Stomach smooth muscle (tissue), 2 donors: ENCODE results near the gene EEF2KMT.
A peak's percentile ranks its signal among the peaks of the same experiment; 100 is the strongest.
"Not testable (repeated sequence)": the region's sequence is repeated elsewhere in the genome, so short reads cannot be mapped to it uniquely, and the experiment has no call there.

Experiments used
- H3K27ac ChIP-seq: one replicate; pipeline ENCODE4 v1.7.0; 2013; ENCODE audit warnings: mild to moderate bottlenecking, low read length, inconsistent platforms
- H3K27me3 ChIP-seq, 2 donors: one replicate each; pipeline ENCODE4 v1.7.0; 2013; ENCODE audit warnings: low read length in 2 of 2; ENCODE audit not compliant: insufficient read depth in 2 of 2, control insufficient read depth in 1 of 2
- H3K36me3 ChIP-seq, 2 donors: one replicate each; pipeline ENCODE4 v1.7.0; 2013; ENCODE audit warnings: low read length in 2 of 2; ENCODE audit not compliant: control insufficient read depth in 2 of 2, insufficient read depth in 2 of 2
- H3K4me1 ChIP-seq: one replicate; pipeline ENCODE4 v1.7.0; 2013; ENCODE audit warnings: low read length; ENCODE audit not compliant: control insufficient read depth, insufficient read depth
- H3K4me3 ChIP-seq, 2 donors: one replicate each; pipeline ENCODE4 v1.7.0; 2013; ENCODE audit warnings: low read length in 2 of 2
- H3K9ac ChIP-seq, 2 donors: one replicate each; pipeline ENCODE4 v1.7.0; 2013; ENCODE audit warnings: low read length in 2 of 2, mild to moderate bottlenecking in 1 of 2
- H3K9me3 ChIP-seq, 2 donors: one replicate each; pipeline ENCODE4 v1.7.0; 2013; ENCODE audit warnings: low read length in 2 of 2; ENCODE audit not compliant: control insufficient read depth in 2 of 2
- donor health status: healthy.
- donor health status: Pancreatic carcinoma.

The EEF2KMT gene, protein sequence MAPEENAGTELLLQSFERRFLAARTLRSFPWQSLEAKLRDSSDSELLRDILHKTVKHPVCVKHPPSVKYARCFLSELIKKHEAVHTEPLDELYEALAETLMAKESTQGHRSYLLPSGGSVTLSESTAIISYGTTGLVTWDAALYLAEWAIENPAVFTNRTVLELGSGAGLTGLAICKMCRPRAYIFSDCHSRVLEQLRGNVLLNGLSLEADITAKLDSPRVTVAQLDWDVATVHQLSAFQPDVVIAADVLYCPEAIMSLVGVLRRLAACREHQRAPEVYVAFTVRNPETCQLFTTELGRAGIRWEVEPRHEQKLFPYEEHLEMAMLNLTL

DNA sequence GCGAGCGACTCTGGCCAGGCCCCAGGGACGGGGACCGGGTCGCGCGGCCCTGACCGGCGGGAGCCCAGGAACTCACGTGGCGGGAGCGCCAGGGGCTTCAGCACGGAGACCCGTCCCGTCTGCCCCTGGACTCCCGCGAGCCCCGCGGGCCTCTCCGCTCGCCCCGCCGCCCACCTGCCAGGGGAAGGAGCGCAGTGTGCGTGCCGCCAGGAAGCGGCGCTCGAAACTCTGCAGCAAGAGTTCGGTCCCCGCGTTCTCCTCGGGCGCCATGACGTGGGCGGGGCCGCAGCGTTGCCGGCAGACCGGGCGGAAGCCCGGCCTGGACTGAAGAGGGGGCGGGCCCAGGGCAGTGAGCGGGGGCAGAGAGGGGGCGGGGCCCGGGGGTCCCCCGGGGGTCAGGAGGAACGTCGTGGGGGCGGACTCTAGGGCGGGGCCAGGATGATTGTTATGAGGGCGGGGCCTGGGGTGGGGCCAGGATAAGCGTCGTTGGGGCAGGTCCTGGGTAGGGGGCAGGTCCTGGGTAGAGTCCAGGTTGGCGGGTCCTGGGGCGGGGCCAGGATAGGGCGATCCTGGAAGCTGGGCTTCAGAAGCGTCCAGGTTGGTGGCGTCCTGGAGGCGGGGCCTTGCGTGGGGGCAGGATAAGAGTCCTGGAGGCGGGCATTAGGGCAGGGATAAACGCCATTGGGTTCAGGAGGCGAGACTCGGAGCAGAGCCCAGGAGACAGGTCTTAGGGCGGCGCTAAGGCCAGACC lies at the start of gene EEF2KMT:
Gene EEF2KMT, minus strand, starts transcription at position 326 of the 751 bp plus-strand sequence. Its CDS starts 56 bp downstream, at position 270.
- H3K9me3 ChIP-seq, H3K27me3 ChIP-seq, H3K36me3 ChIP-seq, H3K4me1 ChIP-seq: not testable (repeated sequence)
- Histone ChIP-seq H3K27ac (peak within 1 kb of the TSS; percentile 76), H3K4me3 (peak within 1 kb of the TSS; percentile 57 to 74), H3K9ac (peak within 1 kb of the TSS; percentile 62 to 75)

DNA sequence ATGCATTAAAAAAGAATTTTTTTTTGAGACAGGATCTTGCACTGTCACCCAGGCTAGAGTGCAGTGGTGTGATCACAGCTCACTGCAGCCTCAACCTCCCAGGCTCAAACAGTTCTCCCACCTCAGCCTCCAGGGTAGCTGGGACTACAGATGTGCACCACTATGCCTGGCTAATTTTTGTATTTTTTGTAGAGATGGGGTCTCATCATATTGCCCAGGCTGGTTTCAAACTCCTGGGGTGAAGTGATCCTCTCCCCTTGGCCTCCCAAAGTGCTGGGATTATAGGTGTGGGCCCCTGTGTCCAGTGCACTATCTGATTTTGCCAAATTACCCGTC lies 47.0 kb upstream of the EEF2KMT start:
- H3K9me3 ChIP-seq, H3K4me3 ChIP-seq, H3K27me3 ChIP-seq, H3K27ac ChIP-seq, H3K9ac ChIP-seq, H3K4me1 ChIP-seq, H3K36me3 ChIP-seq: not testable (repeated sequence)

DNA sequence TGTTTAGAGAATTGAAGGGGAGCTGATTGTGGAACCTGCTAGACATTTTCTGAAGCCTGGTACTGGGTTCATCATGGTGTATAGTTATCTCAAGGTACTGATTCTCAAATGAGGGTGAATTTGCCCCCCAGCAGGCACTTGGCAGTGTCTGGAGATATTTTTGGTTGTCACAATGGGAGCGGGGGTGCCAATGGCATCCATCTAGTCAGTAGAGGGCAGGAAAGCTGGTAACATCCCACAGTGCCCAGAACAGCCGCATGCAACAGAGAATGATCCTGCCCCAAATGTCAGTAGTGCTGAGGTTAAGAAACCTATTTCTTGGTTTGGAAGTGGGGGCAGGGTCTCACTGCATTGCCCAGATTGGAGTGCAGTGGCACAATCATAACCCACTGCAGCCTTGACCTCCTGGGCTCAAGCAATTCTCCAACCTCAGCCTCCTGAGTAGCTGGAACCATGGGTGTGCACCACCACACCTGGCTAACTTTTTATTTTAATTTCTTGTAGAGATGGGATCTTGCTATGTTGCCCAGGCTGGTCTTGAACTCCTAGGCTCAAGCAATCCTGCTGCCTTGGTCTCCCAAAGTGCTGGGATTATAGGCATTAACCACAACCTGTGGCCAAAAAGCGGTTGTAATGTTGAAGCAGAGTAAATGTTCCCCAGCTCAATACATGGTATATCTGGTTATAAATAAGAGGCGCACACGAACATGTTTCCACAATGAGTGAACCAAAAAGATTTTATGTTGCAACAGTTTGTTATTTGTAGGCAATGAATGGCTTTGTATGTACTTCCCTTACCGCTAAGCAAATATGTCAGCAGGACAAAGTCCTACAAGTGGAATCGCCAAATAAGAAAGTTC lies 46.4 kb upstream of the EEF2KMT start:
- Histone ChIP-seq H3K27ac (no peak overlapping the region), H3K9me3 (no peaks in the 10 kb centered on the region), H3K36me3 (no peaks in the 10 kb centered on the region), H3K9ac (no peak overlapping the region), H3K4me1 (no peaks in the 10 kb centered on the region), H3K4me3 (no peak overlapping the region), H3K27me3 (no peaks in the 10 kb centered on the region)

DNA sequence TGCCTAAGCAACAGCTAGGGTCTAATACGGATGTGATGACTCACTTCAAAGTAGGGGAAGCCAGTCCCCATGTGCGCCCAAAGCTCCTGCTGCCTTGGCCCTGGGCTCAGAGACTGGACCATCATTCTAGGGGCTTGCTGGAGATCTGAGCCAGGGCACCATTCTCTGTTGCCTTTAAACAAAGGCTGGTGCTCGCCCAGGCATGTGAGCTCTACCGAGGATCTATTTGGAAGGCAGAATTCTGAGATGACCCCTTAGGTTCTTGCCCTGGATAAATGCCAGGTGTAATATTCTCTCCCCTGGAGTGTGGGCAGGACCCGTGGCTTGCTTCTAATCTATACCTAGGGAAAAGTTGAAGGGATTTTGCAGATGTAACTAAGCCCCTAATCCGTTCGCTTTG lies 42.6 kb upstream of the EEF2KMT start:
- H3K36me3 ChIP-seq, H3K4me3 ChIP-seq, H3K27ac ChIP-seq, H3K27me3 ChIP-seq, H3K9me3 ChIP-seq, H3K9ac ChIP-seq, H3K4me1 ChIP-seq: not testable (repeated sequence)

DNA sequence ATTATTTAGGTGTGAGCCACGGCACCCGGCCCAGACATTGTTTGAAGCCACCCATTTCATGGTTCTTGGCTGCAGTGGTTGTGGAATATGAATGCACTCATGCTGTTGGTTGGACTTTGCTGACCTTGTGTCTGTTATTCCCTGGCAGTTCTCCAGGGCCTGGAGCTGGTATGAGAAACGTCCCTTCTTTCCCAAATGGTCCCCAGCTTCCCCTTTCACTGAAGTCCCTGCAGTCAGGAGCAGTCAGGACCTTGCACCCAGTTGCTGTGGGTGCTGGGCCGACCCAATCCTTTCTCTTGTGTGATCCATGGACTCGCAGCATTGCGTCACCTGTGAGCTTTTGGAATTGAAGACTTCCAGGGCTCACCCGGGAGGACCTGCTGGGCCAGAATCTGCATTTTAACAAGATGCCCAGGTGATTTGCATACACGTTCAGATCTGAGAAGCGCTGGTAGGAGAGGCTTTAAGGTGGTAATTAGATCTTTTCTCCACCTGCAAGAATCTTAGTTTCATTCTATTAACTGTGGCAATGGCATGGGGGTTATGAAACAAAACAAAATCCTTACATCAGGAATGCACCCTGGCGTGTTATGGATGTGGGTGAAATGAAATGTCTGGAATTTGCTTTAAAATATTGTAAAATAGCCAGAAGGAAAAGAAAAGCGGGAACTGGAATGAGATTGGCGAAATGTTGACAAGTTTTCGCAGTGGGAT lies 37.3 kb upstream of the EEF2KMT start:
- H3K36me3 ChIP-seq, H3K27ac ChIP-seq, H3K4me1 ChIP-seq, H3K9ac ChIP-seq, H3K4me3 ChIP-seq, H3K9me3 ChIP-seq, H3K27me3 ChIP-seq: not testable (repeated sequence)

DNA sequence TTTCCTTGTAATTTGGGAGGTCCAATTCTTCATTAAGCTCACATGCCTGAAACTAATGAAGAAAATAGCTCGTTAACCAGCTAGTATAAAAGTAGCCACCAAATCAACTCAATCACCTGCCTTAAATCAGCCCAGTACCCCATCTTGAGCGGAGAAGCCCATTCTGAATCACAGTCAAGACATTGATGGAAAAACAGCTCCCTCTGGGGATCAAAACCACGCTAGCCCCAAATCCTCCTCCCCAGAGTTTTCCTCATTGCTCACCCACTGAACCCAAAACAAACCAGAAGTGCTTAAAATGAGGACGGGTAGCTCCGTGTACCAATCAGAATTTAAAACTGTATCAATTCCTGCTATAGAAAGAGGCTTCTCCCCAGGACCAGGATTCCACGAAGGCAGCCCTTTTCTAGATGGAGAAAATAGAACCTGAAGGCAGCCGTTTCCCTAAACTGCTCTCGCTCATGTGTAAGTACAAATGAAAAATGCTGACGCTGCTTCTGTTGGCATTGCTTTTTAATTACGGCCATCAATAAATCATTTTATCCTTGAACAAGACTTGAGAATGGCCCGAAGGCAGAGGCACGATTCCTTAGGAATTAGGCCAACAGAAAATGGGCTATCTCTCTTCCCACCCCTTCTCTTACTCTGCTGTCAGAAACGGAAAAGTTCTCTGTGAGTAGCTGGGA lies 35.5 kb upstream of the EEF2KMT start:
- not testable (repeated sequence) for H3K27ac ChIP-seq, H3K36me3 ChIP-seq, H3K9ac ChIP-seq, H3K9me3 ChIP-seq, H3K4me3 ChIP-seq, H3K27me3 ChIP-seq, H3K4me1 ChIP-seq

DNA sequence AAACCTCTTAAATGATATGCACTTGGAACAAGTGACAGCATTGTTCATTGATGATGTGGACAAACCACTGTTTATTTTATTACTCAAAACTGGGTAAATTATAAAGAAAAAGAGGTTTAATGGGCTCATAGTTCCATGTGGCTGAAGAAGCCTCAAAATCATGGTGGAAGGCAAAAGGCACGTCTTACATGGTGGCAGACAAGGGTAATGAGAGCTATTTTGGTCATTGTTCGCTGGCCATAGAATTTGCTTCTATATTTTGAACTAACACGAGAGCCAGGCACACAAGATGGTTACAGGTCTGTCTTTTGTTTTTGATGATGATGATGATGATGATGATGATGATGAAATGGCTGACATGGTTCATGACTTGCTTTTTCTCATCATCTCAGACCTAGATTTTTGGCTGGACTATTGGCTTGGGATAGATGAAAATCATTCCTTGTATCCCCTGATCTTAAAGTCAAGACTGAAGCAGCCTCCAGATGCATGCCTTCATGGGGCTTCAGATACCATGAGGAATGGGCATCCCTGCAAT lies 33.9 kb upstream of the EEF2KMT start:
- not testable (repeated sequence) for H3K4me1 ChIP-seq, H3K9me3 ChIP-seq, H3K9ac ChIP-seq, H3K4me3 ChIP-seq, H3K27ac ChIP-seq, H3K27me3 ChIP-seq, H3K36me3 ChIP-seq

DNA sequence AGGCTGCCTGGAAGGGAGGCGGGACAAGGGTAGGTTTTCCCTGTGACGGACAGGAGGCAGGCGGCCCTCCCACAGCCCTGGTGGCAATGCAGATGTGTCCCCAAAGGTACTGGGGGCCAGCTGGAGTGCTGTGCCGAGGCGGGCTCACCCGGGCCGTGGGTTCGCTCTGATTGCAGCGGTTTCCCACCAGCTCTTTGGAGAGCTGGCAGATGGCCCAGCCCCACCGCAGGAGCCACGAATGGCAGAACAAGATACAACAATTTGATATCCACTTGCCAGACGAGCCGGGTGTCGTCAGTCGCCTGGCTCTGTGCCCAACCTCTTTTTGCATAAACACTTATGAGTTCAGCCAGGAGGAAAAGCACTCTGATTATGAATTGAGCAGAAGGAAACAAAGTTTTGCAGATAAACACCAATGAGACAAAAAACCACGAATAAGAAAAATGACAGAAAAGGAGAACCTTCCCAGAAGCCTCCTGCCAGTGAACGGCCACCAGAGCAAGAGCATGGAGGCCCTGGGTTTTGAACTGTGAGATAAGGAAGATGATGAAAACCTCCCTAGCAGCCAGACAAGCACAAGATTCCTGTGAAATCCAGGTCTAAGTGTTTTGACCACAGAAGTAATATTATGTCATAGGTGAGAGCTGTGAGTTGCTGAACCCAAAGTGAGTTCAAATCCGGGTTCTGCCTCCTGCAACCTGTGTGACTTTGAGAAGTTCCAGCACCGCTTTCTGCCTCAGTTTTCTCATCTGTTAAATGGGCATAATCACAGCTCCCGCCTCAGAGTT lies 19.9 kb upstream of the EEF2KMT start:
- not testable (repeated sequence) for H3K4me1 ChIP-seq, H3K9ac ChIP-seq, H3K27me3 ChIP-seq

DNA sequence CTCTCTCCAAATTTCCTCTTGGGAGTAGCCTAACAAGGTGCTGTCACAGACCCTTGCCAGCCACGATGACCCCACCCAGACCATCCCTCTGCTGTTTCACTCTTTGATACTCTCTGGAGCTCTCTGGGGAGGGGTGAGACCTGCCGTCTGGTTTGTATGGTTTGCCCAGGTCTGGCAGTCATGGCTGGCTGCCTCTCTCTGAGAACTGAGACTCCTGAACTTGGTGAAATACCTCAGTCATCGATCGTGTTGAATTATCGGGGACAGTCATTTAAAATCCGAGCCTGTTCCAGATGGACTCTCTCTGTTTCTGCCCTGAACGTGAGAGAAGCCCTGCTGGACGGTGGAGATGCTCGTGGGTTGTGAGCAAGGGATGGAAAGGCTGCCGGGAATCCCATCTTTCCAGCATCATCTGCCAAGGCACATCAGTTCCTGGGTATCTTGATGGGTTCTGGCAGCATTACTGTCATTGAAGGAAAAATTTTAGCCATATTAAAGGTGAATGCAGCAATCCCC lies 19.2 kb upstream of the EEF2KMT start:
- H3K4me3 ChIP-seq: peak overlapping the region in 1 of 2 donors; percentile 54
- H3K9me3 ChIP-seq, H3K36me3 ChIP-seq, H3K27ac ChIP-seq, H3K4me1 ChIP-seq, H3K9ac ChIP-seq, H3K27me3 ChIP-seq: not testable (repeated sequence)

More for the DNA sequence above, 19.9 kb upstream of the EEF2KMT start:
- not testable (repeated sequence) for H3K36me3 ChIP-seq, H3K9me3 ChIP-seq, H3K27ac ChIP-seq
- peak overlapping the region in 1 of 2 donors; percentile 54 for H3K4me3 ChIP-seq
